Omental fat pad (tissue), 4 donors: ENCODE results near the gene OGDH. TPM values are rescaled to one million over a fixed set of nuclear protein-coding genes. Genes with fewer than 3 reads are reported as not detected.
A peak's percentile ranks its signal among the peaks of the same experiment; 100 is the strongest.

Experiments
- ATAC-seq: fragments of 150-250 bp; one replicate; pipeline ENCODE4 v1.9.1; 2016; ENCODE audit warnings: mild to moderate bottlenecking, moderate library complexity; ENCODE audit not compliant: low FRiP score
- DNase-seq: peaks from one replicate; pipeline ENCODE4 v3.0.0-alpha.2; 2019; ENCODE audit warnings: low spot score
- CTCF ChIP-seq, 3 donors: fragments of 450-650 bp; IDR thresholded peaks; one replicate each; pipeline ENCODE4 v1.5.1; 2016 to 2017; ENCODE audit warnings: antibody characterized with exemption in 3 of 3, mild to moderate bottlenecking in 3 of 3, moderate library complexity in 2 of 3
- total RNA-seq, 4 donors: library from RNA; depleted of rRNA; stranded (reverse); fragments of >200 nt; gene quantifications; one replicate each; pipeline ENCODE4 v1.1.0, GENCODE V29; 2016

OGDH gene
- total RNA-seq, 4 donors from 2014 or later: 75.4 to 91.0 (median 82.0) TPM

- ATAC-seq (no peak), DNase-seq (no peak)
- no peak for TF ChIP-seq CTCF (IDR thresholded peaks at IDR 0.05)
Observed at GRCh38 chr7:44608916-44609648, 2.7 kb downstream of the OGDH start.

GRCh38 chr7:44609829-44610228 is 3.4 kb downstream of the OGDH start:
- DNase-seq (no peak), ATAC-seq (no peak)
- TF ChIP-seq CTCF (IDR thresholded peaks at IDR 0.05): no peak

GRCh38 chr7:44615149-44615611 is 8.8 kb downstream of the OGDH start:
- no peak for ATAC-seq
- TF ChIP-seq CTCF (IDR thresholded peaks at IDR 0.05): no peak
- DNase-seq: no peak

DNA sequence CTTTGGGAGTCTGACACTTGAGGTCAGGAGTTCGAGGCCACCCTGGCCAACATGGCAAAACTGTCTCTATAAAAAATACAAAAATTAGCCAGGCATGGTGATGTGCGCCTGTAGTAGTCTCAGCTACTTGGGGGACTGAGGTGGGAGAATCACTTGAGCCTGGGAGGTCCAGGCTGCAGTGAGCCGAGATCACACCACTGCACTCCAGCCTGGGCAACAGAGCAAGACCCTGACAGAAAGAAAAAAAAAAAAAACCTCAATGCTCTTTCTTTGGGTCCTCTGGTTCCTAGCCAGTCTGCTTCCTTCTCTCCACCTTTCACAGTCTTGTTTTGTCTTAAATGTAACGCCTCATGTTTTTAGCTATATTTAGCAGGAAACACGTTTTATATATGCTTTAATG is 9.4 kb downstream of the OGDH start:
- no peak for TF ChIP-seq CTCF (IDR thresholded peaks at IDR 0.05)
- DNase-seq (no peak), ATAC-seq (no peak)

DNA sequence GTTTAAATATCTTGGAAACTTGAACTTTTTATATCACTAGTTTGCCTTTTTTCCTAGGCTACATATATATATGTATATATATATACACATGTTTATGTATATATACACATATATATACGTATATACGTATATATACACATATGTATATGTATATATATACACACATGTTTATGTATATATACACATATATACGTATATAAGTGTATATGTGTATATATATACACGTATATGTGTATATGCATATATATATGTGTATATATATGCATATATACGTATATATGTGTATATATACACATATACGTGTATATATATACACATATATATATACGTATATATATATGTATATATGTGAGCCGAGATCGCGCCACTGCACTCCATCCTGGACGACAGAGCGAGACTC is 10.1 kb downstream of the OGDH start:
- no peak for ATAC-seq
- no peak for DNase-seq
- TF ChIP-seq CTCF (IDR thresholded peaks at IDR 0.05): no peak

GRCh38 chr7:44617225-44617890 is 10.9 kb downstream of the OGDH start:
- DNase-seq (no peak), ATAC-seq (peak; percentile 49)
- TF ChIP-seq CTCF (IDR thresholded peaks at IDR 0.05): no peak

DNA sequence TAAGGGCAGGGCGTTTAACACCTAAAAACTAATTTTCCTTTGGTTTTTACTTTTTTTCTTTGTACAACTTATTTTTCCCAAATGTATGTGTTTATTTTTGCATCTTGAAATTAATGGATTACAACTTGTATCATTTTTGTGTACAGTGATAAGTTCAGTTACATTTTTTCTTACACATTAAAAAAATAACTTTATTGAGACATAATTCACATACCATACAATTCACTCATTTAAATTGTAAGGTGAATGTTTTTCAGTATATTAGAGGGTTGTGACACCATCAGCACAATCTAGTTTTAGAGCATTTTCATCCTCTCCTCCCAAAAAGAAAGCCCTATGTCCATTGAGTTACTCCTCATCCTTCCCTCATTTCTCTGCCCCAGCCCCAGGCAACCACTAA is 11.6 kb downstream of the OGDH start:
- no peak for ATAC-seq
- TF ChIP-seq CTCF (IDR thresholded peaks at IDR 0.05): no peak
- DNase-seq: no peak
